Heart right ventricle (tissue), 16 donors: ENCODE results near the gene ZNF575. TPM values are rescaled to one million over a fixed set of nuclear protein-coding genes. Genes with fewer than 3 reads are reported as not detected.

Experiments used
- ATAC-seq, 8 donors: fragments of 200-7000 bp; cut with Tn5 transposase; one replicate each; pipeline ENCODE4 v1.9.1; 2020; ENCODE audit warnings: mild to moderate bottlenecking in 8 of 8, moderate library complexity in 8 of 8, moderate number of reproducible peaks in 1 of 8
- DNase-seq, 2 donors: peaks; one replicate each; pipeline ENCODE4 v3.0.0-alpha.2; 2020
- H3K27ac ChIP-seq, 10 donors: fragments of 200-600 bp; sonication (generic) in 2 of 10; one replicate each; pipeline versions ENCODE4 v1.5.0 to v1.8.0; 2020 to 2022; ENCODE audit warnings: mild to moderate bottlenecking in 3 of 10
- H3K27me3 ChIP-seq, 7 donors: fragments of 200-600 bp; one replicate each; pipeline ENCODE4 v1.8.0; 2021 to 2022; ENCODE audit warnings: mild to moderate bottlenecking in 2 of 7
- H3K36me3 ChIP-seq, 9 donors: fragments of 200-600 bp; sonication (generic) in 1 of 9; one replicate each; pipeline versions ENCODE4 v1.5.0 to v1.8.0; 2020 to 2022; ENCODE audit warnings: mild to moderate bottlenecking in 2 of 9
- H3K4me1 ChIP-seq, 9 donors: fragments of 200-600 bp; sonication (generic) in 1 of 9; one replicate each; pipeline versions ENCODE4 v1.5.0 to v1.8.0; 2020 to 2022; ENCODE audit warnings: mild to moderate bottlenecking in 4 of 9
- H3K4me3 ChIP-seq, 10 donors: fragments of 200-600 bp; sonication (generic) in 2 of 10; one replicate each; pipeline versions ENCODE4 v1.5.0 to v1.8.0; 2020 to 2022; ENCODE audit warnings: mild to moderate bottlenecking in 7 of 10, moderate library complexity in 2 of 10
- H3K9me3 ChIP-seq, 11 donors: fragments of 200-600 bp in 10 of 11; sonication (generic) in 2 of 11; one replicate each; pipeline versions ENCODE4 v1.5.0 to v1.8.0; 2013 to 2022; ENCODE audit warnings: mild to moderate bottlenecking in 2 of 11, control low read depth in 1 of 11, moderate library complexity in 1 of 11
- CTCF ChIP-seq, 9 donors: fragments of 200-600 bp; sonication (generic) in 2 of 9; IDR thresholded peaks; one replicate each; pipeline versions ENCODE4 v1.5.0 to v1.8.0; 2021 to 2022; ENCODE audit warnings: antibody characterized with exemption in 9 of 9, mild to moderate bottlenecking in 5 of 9, moderate library complexity in 1 of 9
- WGBS, 2 donors: extraction: QIAGEN DNeasy Blood & Tissue Kit; methylation state at CpG; one replicate each; pipeline ENCODE4 v1.1.7; 2013; ENCODE audit warnings: inconsistent platforms in 1 of 2; 5-methylcytosine and 5-hydroxymethylcytosine counted together
- intact Hi-C, 10 donors: fragments of 100-400 bp; cut with DNase I; formaldehyde crosslinking; loops; one replicate each; pipeline versions ENCODE4 v1.11.1 to v1.14.2; 2022
- long read RNA-seq, 3 donors: library from polyadenylated mRNA; unstranded; transcript quantifications; one replicate each; pipeline ENCODE4 v2.0.0, GENCODE V29; 2020 to 2021
- polyA plus RNA-seq, 2 donors: library from polyadenylated mRNA; stranded (reverse); fragments of 200-250 nt; gene quantifications; one replicate each; pipeline ENCODE4 v1.2.3, GENCODE V29; 2013
- total RNA-seq, 10 donors: library from RNA; stranded (reverse); fragmentation: NEBNext Ultra II Directional in 3 of 10; extraction: Animal tissue kit (Norgen Biotek cat#: 25700) in 3 of 10; gene quantifications; one replicate each; pipeline versions ENCODE4 v1.2.1 to v1.2.4, GENCODE V29; 2021 to 2023
- donor health status: Arrhythmogenic right ventricular cardiomyopathy.
- donor health status: ischemic (EF 13 %, LVEDD 7.1; RV severe dilation, severe dysfunction).
- donor health status: healthy with polysubstance abuse.
- donor health status: DM: no; HTN: yes; CAD: no.
- donor health status: DM: no; HTN: no; CAD: no.
- donor health status: ischemic (EF 25% LVEDD 6.9; RV normal size, moderate dysfunction).
- donor health status: ischemic (EF 25% LVEDD 5.7; RV mildly dilated, moderate dysfunction).
- donor health status: healthy.
- donor health status: DM: yes; HTN: yes; CAD: no.
- donor health status: Ischemic cardiomyopathy.
- donor health status: ischemic (EF 35%, LVEDD 5.7; RV mildly dilated, moderate dysfunction).
- donor health status: nonischemic (EF 11% LVEDD 7.7; RV severe dilation, severe dysfunction).
- donor health status: DM: yes; HTN: yes; CAD: no.
- donor health status: PGD.
- donor health status: ischemic (EF 29% LVEDD 5.4; RV normal size, mild dysfunction).
- donor health status: nonischemic (EF 23%, LVEDD 6.1; RV moderate dilation, normal function).

ZNF575 gene, protein sequence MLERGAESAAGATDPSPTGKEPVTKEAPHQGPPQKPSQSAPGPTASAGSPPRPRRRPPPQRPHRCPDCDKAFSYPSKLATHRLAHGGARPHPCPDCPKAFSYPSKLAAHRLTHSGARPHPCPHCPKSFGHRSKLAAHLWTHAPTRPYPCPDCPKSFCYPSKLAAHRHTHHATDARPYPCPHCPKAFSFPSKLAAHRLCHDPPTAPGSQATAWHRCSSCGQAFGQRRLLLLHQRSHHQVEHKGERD
- total RNA-seq = 1 to 10 TPM in 7 of 10 donors, under 1 TPM in 3; 0.45 to 2.0 (median 1.3) TPM
- under 1 TPM; 0.54 to 0.80 TPM for polyA plus RNA-seq
- long read RNA-seq, donor 1, partial matches to known transcripts = 1 of 2 reads
- long read RNA-seq, donor 1, other reads (novel, unspliced or antisense) = 1 of 2 reads
- long read RNA-seq, donor 2, partial matches to known transcripts = 0 of 1 reads
- long read RNA-seq, donor 2, other reads (novel, unspliced or antisense) = 1 of 1 reads
- long read RNA-seq, donor 3, partial matches to known transcripts = 2 of 2 reads
- long read RNA-seq, donor 3, other reads (novel, unspliced or antisense) = 0 of 2 reads

GRCh38 chr19:43532962-43533545 is at the start of gene ZNF575:
Gene ZNF575, plus strand, starts transcription at chr19:43533188. Its CDS starts 1,235 bp downstream, at chr19:43534423.
- intact Hi-C loops = loop anchor here in 6 of 10 donors (5.0 to 10.0 kb wide), 4 partner anchors 62 to 132 kb away; partner anchors contain the start of genes IRGQ (in 4 of the 6) and ZNF576 (in 4 of the 6)
- peak; percentile 72 to 88 (median 80) for ATAC-seq
- peak within 1 kb of the TSS; percentile 48 to 74 (median 61) for H3K4me3 ChIP-seq
- peaks cover 0 to 14% (median 4%) of the 10 kb centered on the region in 9 donors for H3K36me3 ChIP-seq
- TF ChIP-seq CTCF (IDR thresholded peaks at IDR 0.05) = peak in 2 of 9 donors; percentile 7 to 13
- peak; percentile 89 to 94 for DNase-seq
- H3K27ac ChIP-seq = peak within 1 kb of the TSS; percentile 66 to 96 (median 89)
- no peaks in the 10 kb centered on the region for H3K27me3 ChIP-seq
- H3K4me1 ChIP-seq = peaks cover 0 to 35% (median 12%) of the 10 kb centered on the region in 9 donors
- no peaks in the 10 kb centered on the region for H3K9me3 ChIP-seq
- WGBS, 2 donors = 0% methylated on average over 47 of the region's 47 CpGs

DNA sequence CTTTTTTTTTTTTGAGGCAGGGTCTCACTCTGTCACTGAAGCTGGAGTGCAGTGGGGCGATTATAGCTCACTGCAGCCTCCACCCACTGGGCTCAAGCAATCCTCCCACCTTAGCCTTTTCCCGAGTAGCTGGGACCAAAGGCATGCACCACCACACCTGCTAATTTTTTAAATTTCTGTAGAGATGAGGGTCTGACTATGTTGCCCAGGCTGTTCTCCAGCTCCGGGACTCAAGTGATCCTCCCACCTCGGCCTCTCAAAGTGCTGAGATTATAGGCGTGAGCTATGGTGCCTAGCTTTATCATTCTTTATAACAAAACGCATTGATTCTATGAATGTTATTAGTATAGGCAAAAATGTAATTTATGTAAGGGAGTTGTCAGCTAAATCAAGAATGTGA is 49.7 kb upstream of the ZNF575 start:
- WGBS, 2 donors = 95 to 97% methylated on average over 6 of the region's 6 CpGs
- intact Hi-C loops = no loop called here
- H3K9me3 ChIP-seq = no peaks in the 10 kb centered on the region
- H3K36me3 ChIP-seq = peaks cover 0 to 11% (median 0%) of the 10 kb centered on the region in 9 donors
- no peak for ATAC-seq
- no peak overlapping the region for H3K4me3 ChIP-seq
- DNase-seq = no peak
- TF ChIP-seq CTCF (IDR thresholded peaks at IDR 0.05) = no peak
- no peak overlapping the region for H3K27ac ChIP-seq
- no peaks in the 10 kb centered on the region for H3K27me3 ChIP-seq
- H3K4me1 ChIP-seq = peaks cover 0 to 5% (median 0%) of the 10 kb centered on the region in 9 donors

GRCh38 chr19:43485951-43486350 is 47.0 kb upstream of the ZNF575 start:
- 73 to 75% methylated on average over 6 of the region's 6 CpGs for WGBS, 2 donors
- TF ChIP-seq CTCF (IDR thresholded peaks at IDR 0.05) = no peak
- no peaks in the 10 kb centered on the region for H3K9me3 ChIP-seq
- no peak overlapping the region for H3K4me3 ChIP-seq
- ATAC-seq (no peak), DNase-seq (no peak)
- peaks cover 0 to 5% (median 0%) of the 10 kb centered on the region in 9 donors for H3K4me1 ChIP-seq
- peaks cover 0 to 8% (median 0%) of the 10 kb centered on the region in 9 donors for H3K36me3 ChIP-seq
- no peaks in the 10 kb centered on the region for H3K27me3 ChIP-seq
- intact Hi-C loops = no loop called here
- no peak overlapping the region for H3K27ac ChIP-seq

- Histone ChIP-seq H3K36me3 (peaks cover 0 to 9% (median 0%) of the 10 kb centered on the region in 9 donors), H3K27me3 (no peaks in the 10 kb centered on the region), H3K4me1 (peaks cover 0 to 5% (median 0%) of the 10 kb centered on the region in 9 donors), H3K27ac (no peak overlapping the region), H3K9me3 (no peaks in the 10 kb centered on the region), H3K4me3 (no peak overlapping the region)
- 94 to 97% methylated on average over 5 to 7 of the region's 7 CpGs for WGBS, 2 donors
- DNase-seq (no peak), ATAC-seq (no peak)
- intact Hi-C loops = no loop called here
- TF ChIP-seq CTCF (IDR thresholded peaks at IDR 0.05) = no peak
Measured at GRCh38 chr19:43486412-43486811, 46.6 kb upstream of the ZNF575 start.
